Panc1 (cell line): ENCODE measurements around the gene XYLT1.

Source experiments
- CTCF ChIP-seq: fragments of 450-650 bp; IDR thresholded peaks from 2 replicates; pipeline ENCODE4 v1.5.1; 2017; ENCODE audit warnings: mild to moderate bottlenecking
- POLR2AphosphoS5 ChIP-seq: IDR thresholded peaks from 2 replicates; pipeline ENCODE4 v1.6.1; 2012; ENCODE audit warnings: mild to moderate bottlenecking, low read depth, low read length, moderate library complexity
- REST ChIP-seq, 2 experiments: IDR thresholded peaks; 2 replicates each; pipeline ENCODE4 v1.6.1; 2011 to 2012; ENCODE audit warnings: low read depth in 2 of 2, control low read depth in 1 of 2, low read length in 1 of 2, mild to moderate bottlenecking in 1 of 2, moderate library complexity in 1 of 2; ENCODE audit not compliant: insufficient read depth in 1 of 2
- SIN3A ChIP-seq: IDR thresholded peaks from 2 replicates; pipeline ENCODE4 v1.6.1; 2012; ENCODE audit warnings: low read depth, mild to moderate bottlenecking, low read length, moderate library complexity, borderline replicate concordance; ENCODE audit not compliant: insufficient read depth
- TCF7L2 ChIP-seq: IDR thresholded peaks from 2 replicates; pipeline ENCODE4 v1.6.1; 2011; ENCODE audit warnings: mild to moderate bottlenecking, low read depth, low read length, inconsistent platforms

GRCh38 chr16:17466876-17467275, 3.9 kb downstream of the XYLT1 start:
- TF ChIP-seq CTCF (no peak), POLR2AphosphoS5 (no peak), REST (IDR thresholded peaks at IDR 0.05; ENCODE audit: insufficient read depth in 1 of 2, low read depth in 2 of 2, low read length in 1 of 2) (no peak), TCF7L2 (no peak), SIN3A (no peak)
